ENCODE measurements around the gene ZDHHC17.

GRCh38 chr12:76790564-76791552, 26.9 kb downstream of the ZDHHC17 start:
- TF ChIP-seq EZH2 (IDR thresholded peaks at IDR 0.05) = no peak
- TF ChIP-seq CTCF (IDR thresholded peaks at IDR 0.05 in 2 of 3, conservative IDR thresholded peaks at IDR 0.05 in 1 of 3; ENCODE audit: borderline replicate concordance in 1 of 3, insufficient read depth in 1 of 3, low read depth in 2 of 3, low read length in 2 of 3) = peak; percentile 41 to 68 (median 62); a peak in 4 of 6 replicates
- no peak for TF ChIP-seq POLR2A (IDR thresholded peaks at IDR 0.05; ENCODE audit: borderline replicate concordance, extremely low read depth, insufficient read depth, insufficient read length)
- no peak for TF ChIP-seq SP1 (IDR thresholded peaks at IDR 0.05; ENCODE audit: low read depth)
- TF ChIP-seq ZNF274 (IDR thresholded peaks at IDR 0.05; ENCODE audit: low read depth, low read length) = no peak
- no peak for TF ChIP-seq POLR2AphosphoS5 (IDR thresholded peaks at IDR 0.05; ENCODE audit: low read depth, low read length)
- TF ChIP-seq SIN3A (IDR thresholded peaks at IDR 0.05; ENCODE audit: low read depth) = no peak
- TF ChIP-seq JUND (IDR thresholded peaks at IDR 0.05) = no peak
- no peak for TF ChIP-seq YY1 (IDR thresholded peaks at IDR 0.05; ENCODE audit: extremely low read depth, insufficient replicate concordance, low read depth, low read length)
- TF ChIP-seq, protein P1, sequence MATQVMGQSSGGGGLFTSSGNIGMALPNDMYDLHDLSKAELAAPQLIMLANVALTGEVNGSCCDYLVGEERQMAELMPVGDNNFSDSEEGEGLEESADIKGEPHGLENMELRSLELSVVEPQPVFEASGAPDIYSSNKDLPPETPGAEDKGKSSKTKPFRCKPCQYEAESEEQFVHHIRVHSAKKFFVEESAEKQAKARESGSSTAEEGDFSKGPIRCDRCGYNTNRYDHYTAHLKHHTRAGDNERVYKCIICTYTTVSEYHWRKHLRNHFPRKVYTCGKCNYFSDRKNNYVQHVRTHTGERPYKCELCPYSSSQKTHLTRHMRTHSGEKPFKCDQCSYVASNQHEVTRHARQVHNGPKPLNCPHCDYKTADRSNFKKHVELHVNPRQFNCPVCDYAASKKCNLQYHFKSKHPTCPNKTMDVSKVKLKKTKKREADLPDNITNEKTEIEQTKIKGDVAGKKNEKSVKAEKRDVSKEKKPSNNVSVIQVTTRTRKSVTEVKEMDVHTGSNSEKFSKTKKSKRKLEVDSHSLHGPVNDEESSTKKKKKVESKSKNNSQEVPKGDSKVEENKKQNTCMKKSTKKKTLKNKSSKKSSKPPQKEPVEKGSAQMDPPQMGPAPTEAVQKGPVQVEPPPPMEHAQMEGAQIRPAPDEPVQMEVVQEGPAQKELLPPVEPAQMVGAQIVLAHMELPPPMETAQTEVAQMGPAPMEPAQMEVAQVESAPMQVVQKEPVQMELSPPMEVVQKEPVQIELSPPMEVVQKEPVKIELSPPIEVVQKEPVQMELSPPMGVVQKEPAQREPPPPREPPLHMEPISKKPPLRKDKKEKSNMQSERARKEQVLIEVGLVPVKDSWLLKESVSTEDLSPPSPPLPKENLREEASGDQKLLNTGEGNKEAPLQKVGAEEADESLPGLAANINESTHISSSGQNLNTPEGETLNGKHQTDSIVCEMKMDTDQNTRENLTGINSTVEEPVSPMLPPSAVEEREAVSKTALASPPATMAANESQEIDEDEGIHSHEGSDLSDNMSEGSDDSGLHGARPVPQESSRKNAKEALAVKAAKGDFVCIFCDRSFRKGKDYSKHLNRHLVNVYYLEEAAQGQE (IDR thresholded peaks at IDR 0.05; ENCODE audit: low read depth) = no peak
- TF ChIP-seq, protein P2, sequence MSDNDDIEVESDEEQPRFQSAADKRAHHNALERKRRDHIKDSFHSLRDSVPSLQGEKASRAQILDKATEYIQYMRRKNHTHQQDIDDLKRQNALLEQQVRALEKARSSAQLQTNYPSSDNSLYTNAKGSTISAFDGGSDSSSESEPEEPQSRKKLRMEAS (IDR thresholded peaks at IDR 0.05) = no peak

Measured in HCT116 (cell line).